Neural cell (in vitro differentiated cells): Measurements from ENCODE around the gene SRSF10. TPM values are rescaled to one million over a fixed set of nuclear protein-coding genes. Genes with fewer than 3 reads are reported as not detected.

Experiments
- H2AFZ ChIP-seq: fragments of 200-600, 300-800 bp; sonication (generic), shearing (Covaris generic); 2 replicates; pipeline ENCODE4 v1.6.0; 2014; ENCODE audit warnings: low read depth, mild to moderate bottlenecking, antibody characterized with exemption, low read length, moderate library complexity
- H3F3A ChIP-seq: fragments of 200-600 bp; shearing (Covaris generic); 2 replicates; pipeline ENCODE4 v1.6.1; 2016; ENCODE audit warnings: mild to moderate bottlenecking, moderate library complexity, mixed read lengths, antibody characterized with exemption, low read length; ENCODE audit not compliant: insufficient read depth, poor library complexity, severe bottlenecking
- H3K27ac ChIP-seq: fragments of 200-600, 300-800 bp; sonication (generic), shearing (Covaris generic); 2 replicates; pipeline ENCODE4 v1.5.1; 2014; ENCODE audit warnings: mild to moderate bottlenecking, low read length, moderate library complexity
- H3K27me3 ChIP-seq: fragments of 300-800, 200-600 bp; sonication (generic), shearing (Covaris generic); 2 replicates; pipeline ENCODE4 v1.6.0; 2014; ENCODE audit warnings: mild to moderate bottlenecking, low read depth, low read length, moderate library complexity; ENCODE audit not compliant: insufficient read depth
- H3K36me3 ChIP-seq: fragments of 300-800, 200-600 bp; sonication (generic), shearing (Covaris generic); 2 replicates; pipeline ENCODE4 v1.5.1; 2014; ENCODE audit warnings: mild to moderate bottlenecking, antibody characterized with exemption, low read length, moderate library complexity; ENCODE audit not compliant: insufficient read depth
- H3K4me2 ChIP-seq: fragments of 300-800, 200-600 bp; sonication (generic), shearing (Covaris generic); 2 replicates; pipeline ENCODE4 v1.6.0; 2014; ENCODE audit warnings: mild to moderate bottlenecking, low read length
- H3K4me3 ChIP-seq: fragments of 300-800, 200-600 bp; sonication (generic), shearing (Covaris generic); 2 replicates; pipeline ENCODE4 v1.5.1; 2014; ENCODE audit warnings: mild to moderate bottlenecking, low read length, moderate library complexity
- H3K79me2 ChIP-seq: fragments of 200-600 bp; shearing (Covaris generic); replicated peaks from 2 replicates; pipeline ENCODE4 v1.6.0; 2014; ENCODE audit warnings: mild to moderate bottlenecking, low read length, moderate library complexity; ENCODE audit not compliant: insufficient read depth
- H3K9ac ChIP-seq: fragments of 300-800, 200-600 bp; sonication (generic), shearing (Covaris generic); 2 replicates; pipeline ENCODE4 v1.6.1; 2016; ENCODE audit warnings: mild to moderate bottlenecking, low read length, mixed read lengths
- H3K9me2 ChIP-seq: fragments of 200-600 bp; shearing (Covaris generic); 2 replicates; pipeline ENCODE4 v1.6.1; 2016; ENCODE audit warnings: mild to moderate bottlenecking, low read length, mixed read lengths; ENCODE audit not compliant: insufficient read depth
- H3K9me3 ChIP-seq: fragments of 200-600, 300-800 bp; sonication (generic), shearing (Covaris generic); 2 replicates; pipeline ENCODE4 v1.6.1; 2016; ENCODE audit warnings: mild to moderate bottlenecking, mixed run types, low read length, moderate library complexity, mixed read lengths
- H4K20me1 ChIP-seq: fragments of 200-600 bp; shearing (Covaris generic); 2 replicates; pipeline ENCODE4 v1.6.1; 2016; ENCODE audit warnings: mild to moderate bottlenecking, mixed run types; ENCODE audit not compliant: insufficient read depth
- CTCF ChIP-seq: fragments of 450-650 bp; IDR thresholded peaks from 2 replicates; pipeline ENCODE4 v1.5.1; 2014; ENCODE audit warnings: antibody characterized with exemption, mild to moderate bottlenecking, moderate library complexity; ENCODE audit not compliant: poor library complexity, severe bottlenecking
- EP300 ChIP-seq: fragments of 450-650 bp; conservative IDR thresholded peaks from 2 replicates; pipeline ENCODE4 v1.6.1; 2014; ENCODE audit warnings: antibody characterized with exemption, mild to moderate bottlenecking, moderate library complexity; ENCODE audit not compliant: poor library complexity, severe bottlenecking
- EZH2 ChIP-seq: fragments of 200-600, 300-800 bp; shearing (Covaris generic), sonication (generic); IDR thresholded peaks from 2 replicates; pipeline ENCODE4 v1.6.1; 2014; ENCODE audit warnings: antibody characterized with exemption, low read length, borderline replicate concordance, mild to moderate bottlenecking; ENCODE audit not compliant: insufficient read depth, poor library complexity, severe bottlenecking
- MXI1 ChIP-seq: fragments of 450-650 bp; conservative IDR thresholded peaks from 2 replicates; pipeline ENCODE4 v1.6.1; 2014; ENCODE audit warnings: antibody characterized with exemption, mild to moderate bottlenecking; ENCODE audit not compliant: poor library complexity, severe bottlenecking
- POLR2AphosphoS5 ChIP-seq: IDR thresholded peaks from 2 replicates; pipeline ENCODE4 v1.6.1; 2012
- RAD21 ChIP-seq: fragments of 450-650 bp; conservative IDR thresholded peaks from 2 replicates; pipeline ENCODE4 v1.6.1; 2014; ENCODE audit warnings: antibody characterized with exemption, mild to moderate bottlenecking, moderate library complexity
- REST ChIP-seq: IDR thresholded peaks from 2 replicates; pipeline ENCODE4 v1.6.1; 2012; ENCODE audit warnings: borderline replicate concordance
- SMC3 ChIP-seq: fragments of 450-650 bp; conservative IDR thresholded peaks from 2 replicates; pipeline ENCODE4 v1.6.1; 2014; ENCODE audit warnings: antibody characterized with exemption, mild to moderate bottlenecking, moderate library complexity; ENCODE audit not compliant: poor library complexity
- TAF1 ChIP-seq: IDR thresholded peaks from 2 replicates; pipeline ENCODE4 v1.6.1; 2012; ENCODE audit warnings: low read depth
- polyA plus RNA-seq: library from polyadenylated mRNA; depleted of rRNA; stranded (reverse); fragments of >200 nt; gene quantifications from 2 replicates; pipeline ENCODE4 v1.2.3, GENCODE V29; 2014

SRSF10 gene
- polyA plus RNA-seq, 1 donor from 2014 or later, result 201 TPM

- H3K9me2 ChIP-seq, result no peaks in the 10 kb centered on the region
- H2AFZ ChIP-seq, result no peak overlapping the region
- TF ChIP-seq SMC3 (no peak), REST (no peak), MXI1 (no peak), POLR2AphosphoS5 (no peak), RAD21 (no peak), TAF1 (no peak), EZH2 (no peak), EP300 (no peak), CTCF (no peak)
- no peak overlapping the region for H3K4me3 ChIP-seq
- H3K79me2 ChIP-seq, result peaks cover 2% of the 10 kb centered on the region
- H3K9ac ChIP-seq, result no peak overlapping the region
- H3F3A ChIP-seq, result peaks cover 3% of the 10 kb centered on the region
- no peak overlapping the region for H3K4me2 ChIP-seq
- H4K20me1 ChIP-seq, result no peaks in the 10 kb centered on the region
- no peak overlapping the region for H3K27ac ChIP-seq
- no peaks in the 10 kb centered on the region for H3K36me3 ChIP-seq
- H3K9me3 ChIP-seq, result no peaks in the 10 kb centered on the region
- no peaks in the 10 kb centered on the region for H3K27me3 ChIP-seq
Measured at GRCh38 chr1:23984417-23985186, 4.5 kb upstream of the SRSF10 start.

GRCh38 chr1:23980728-23981070 is 572 bp upstream of the SRSF10 start:
- no peak for TF ChIP-seq MXI1
- no peak for TF ChIP-seq CTCF
- no peak for TF ChIP-seq RAD21
- TF ChIP-seq TAF1, result no peak
- no peak for TF ChIP-seq REST
- TF ChIP-seq SMC3, result no peak
- no peak for TF ChIP-seq EZH2
- no peak for TF ChIP-seq EP300
- TF ChIP-seq POLR2AphosphoS5, result no peak
- Histone ChIP-seq H3K4me3 (peak overlapping the region; percentile 74), H3K9me3 (no peaks in the 10 kb centered on the region), H3K4me2 (peak overlapping the region; percentile 83), H4K20me1 (peaks cover 18% of the 10 kb centered on the region), H3K36me3 (no peaks in the 10 kb centered on the region), H3K9me2 (no peaks in the 10 kb centered on the region), H3K27ac (peak overlapping the region; percentile 94), H2AFZ (peak overlapping the region; percentile 91), H3K27me3 (no peaks in the 10 kb centered on the region), H3F3A (peaks cover 3% of the 10 kb centered on the region), H3K9ac (peak overlapping the region; percentile 76), H3K79me2 (peaks cover 40% of the 10 kb centered on the region)
